Gastrocnemius medialis (tissue), 4 donors: Measurements from ENCODE around the gene EEPD1.

Experiments
- POLR2A ChIP-seq, 2 donors: fragments of 450-650 bp; IDR thresholded peaks; one replicate each; pipeline ENCODE4 v1.6.1; 2017; ENCODE audit warnings: antibody characterized with exemption in 2 of 2, mild to moderate bottlenecking in 2 of 2, moderate library complexity in 2 of 2
- TF ChIP-seq, protein P1 (sequence below), 5 experiments: fragments of 450-650 bp in 3 of 5; fragments of 200-600 bp in 2 of 5; sonication (generic) in 2 of 5; IDR thresholded peaks in 4 of 5; conservative IDR thresholded peaks in 1 of 5; 1 replicate in 4 of 5; 2 replicates in 1 of 5; pipeline ENCODE4 v1.5.1; 2016 to 2019; ENCODE audit warnings: antibody characterized with exemption in 5 of 5, mild to moderate bottlenecking in 3 of 5, moderate library complexity in 3 of 5

DNA sequence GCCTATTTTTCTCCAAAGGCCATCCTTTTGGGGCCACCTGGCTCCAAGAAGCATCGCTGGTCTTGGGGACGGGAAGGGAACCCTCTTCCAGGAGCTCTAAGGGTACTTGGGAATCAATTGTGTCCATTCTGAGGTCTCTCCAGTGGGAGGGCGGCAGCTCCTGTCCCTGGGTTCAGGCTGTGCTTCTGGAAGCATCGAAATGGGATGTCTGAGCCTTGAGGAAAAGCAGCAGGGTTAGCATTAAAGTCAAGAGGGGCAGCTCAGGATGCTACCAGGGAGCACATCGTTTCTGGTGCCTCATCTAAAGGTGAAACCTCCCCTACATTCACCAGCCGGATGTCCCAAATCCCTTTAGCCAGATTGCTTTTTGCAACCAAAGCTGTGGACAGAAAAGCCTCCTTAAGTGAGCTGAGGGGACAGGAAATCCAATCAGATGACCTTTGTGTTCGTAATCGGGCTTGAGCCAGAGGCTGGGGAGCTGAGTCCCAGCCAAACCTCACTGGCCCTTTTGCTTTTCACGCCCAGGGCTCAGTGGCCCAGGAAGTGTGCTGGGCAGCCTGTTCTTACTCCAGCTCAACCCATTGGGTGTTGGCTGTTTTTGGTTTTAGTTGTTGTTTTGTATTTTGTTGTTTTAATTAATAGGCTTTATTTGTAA lies 147.8 kb downstream of the EEPD1 start:
- TF ChIP-seq POLR2A (IDR thresholded peaks at IDR 0.05): peak; percentile 32 to 35
- TF ChIP-seq, protein P1, sequence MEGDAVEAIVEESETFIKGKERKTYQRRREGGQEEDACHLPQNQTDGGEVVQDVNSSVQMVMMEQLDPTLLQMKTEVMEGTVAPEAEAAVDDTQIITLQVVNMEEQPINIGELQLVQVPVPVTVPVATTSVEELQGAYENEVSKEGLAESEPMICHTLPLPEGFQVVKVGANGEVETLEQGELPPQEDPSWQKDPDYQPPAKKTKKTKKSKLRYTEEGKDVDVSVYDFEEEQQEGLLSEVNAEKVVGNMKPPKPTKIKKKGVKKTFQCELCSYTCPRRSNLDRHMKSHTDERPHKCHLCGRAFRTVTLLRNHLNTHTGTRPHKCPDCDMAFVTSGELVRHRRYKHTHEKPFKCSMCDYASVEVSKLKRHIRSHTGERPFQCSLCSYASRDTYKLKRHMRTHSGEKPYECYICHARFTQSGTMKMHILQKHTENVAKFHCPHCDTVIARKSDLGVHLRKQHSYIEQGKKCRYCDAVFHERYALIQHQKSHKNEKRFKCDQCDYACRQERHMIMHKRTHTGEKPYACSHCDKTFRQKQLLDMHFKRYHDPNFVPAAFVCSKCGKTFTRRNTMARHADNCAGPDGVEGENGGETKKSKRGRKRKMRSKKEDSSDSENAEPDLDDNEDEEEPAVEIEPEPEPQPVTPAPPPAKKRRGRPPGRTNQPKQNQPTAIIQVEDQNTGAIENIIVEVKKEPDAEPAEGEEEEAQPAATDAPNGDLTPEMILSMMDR (IDR thresholded peaks at IDR 0.05 in 4 of 5, conservative IDR thresholded peaks at IDR 0.05 in 1 of 5): no peak
